Measurements from ENCODE around the gene SIAH2.

SIAH2 gene

GRCh38 chr3:150747886-150748683, 14.9 kb downstream of the SIAH2 start:
- no peak for DNase-seq

GRCh38 chr3:150746791-150747590, 16.0 kb downstream of the SIAH2 start:
- DNase-seq = no peak

- no peak for DNase-seq
Measured at GRCh38 chr3:150745832-150746231, 17.1 kb downstream of the SIAH2 start.

- no peak for DNase-seq
Measured at GRCh38 chr3:150744919-150745211, 18.1 kb downstream of the SIAH2 start.

- DNase-seq = no peak
Measured at GRCh38 chr3:150744041-150744918, 18.7 kb downstream of the SIAH2 start.

GRCh38 chr3:150743508-150743907, 19.5 kb downstream of the SIAH2 start:
- DNase-seq = no peak

GRCh38 chr3:150742679-150743078, 20.3 kb downstream of the SIAH2 start:
- DNase-seq = no peak

GRCh38 chr3:150742141-150742523, 20.8 kb downstream of the SIAH2 start:
- DNase-seq = no peak

- DNase-seq = no peak
Measured at GRCh38 chr3:150741497-150742140, 21.4 kb downstream of the SIAH2 start.

- peak; percentile 68 for DNase-seq
Measured at GRCh38 chr3:150740733-150741496, 22.1 kb downstream of the SIAH2 start.

GRCh38 chr3:150739877-150740645, 22.9 kb downstream of the SIAH2 start:
- peak; percentile 49 for DNase-seq

GRCh38 chr3:150739200-150739863, 23.6 kb downstream of the SIAH2 start:
- no peak for DNase-seq

GRCh38 chr3:150738688-150739087, 24.3 kb downstream of the SIAH2 start:
- DNase-seq = no peak

- DNase-seq = peak; percentile 67
Measured at GRCh38 chr3:150737874-150738679, 24.9 kb downstream of the SIAH2 start.

GRCh38 chr3:150736903-150737832, 25.8 kb downstream of the SIAH2 start:
- DNase-seq = no peak

- no peak for DNase-seq
Measured at GRCh38 chr3:150736316-150736719, 26.7 kb downstream of the SIAH2 start.

GRCh38 chr3:150734795-150735119, 28.2 kb downstream of the SIAH2 start:
- DNase-seq = no peak

- DNase-seq = no peak
Measured at GRCh38 chr3:150733936-150734794, 28.8 kb downstream of the SIAH2 start.

All from stimulated activated CD4-positive, alpha-beta T cell treated with anti-CD3 and anti-CD28 coated beads, Interleukin-15, amount 100 ng/mL, for 24 hours (primary cell).